ENCODE measurements around the gene LTBP3. TPM values are rescaled to one million over a fixed set of nuclear protein-coding genes. Genes with fewer than 3 reads are reported as not detected.

LTBP3 gene
- total and polyA plus RNA-seq, 9 of the 15 experiments (the other 6 are each of a cell fraction or from before 2014, with no cell fraction given) = 0.06 to 20.5 (median 4.8) TPM

GRCh38 chr11:65501472-65502273, 56.5 kb downstream of the LTBP3 start (continued):
- TF ChIP-seq DEAF1 (CRISPR knock-in tag; IDR thresholded peaks at IDR 0.05) (peak; percentile 7; the same call in 1 of the 2 replicates), GABPB2 (CRISPR knock-in tag; conservative IDR thresholded peaks at IDR 0.05) (peak; percentile 61), ZNF780A (CRISPR knock-in tag; IDR thresholded peaks at IDR 0.05) (no peak), BRF1 (IDR thresholded peaks at IDR 0.05; ENCODE audit: borderline replicate concordance, extremely low read depth, insufficient read length) (no peak), CHCHD3 (CRISPR knock-in tag; IDR thresholded peaks at IDR 0.05) (peak; percentile 52), POLR2B (IDR thresholded peaks at IDR 0.05; ENCODE audit: low read depth, partially characterized antibody) (peak; percentile 90), HNRNPL (IDR thresholded peaks at IDR 0.05; ENCODE audit: low read depth, low read length) (peak; percentile 88), ZBTB8A (IDR thresholded peaks at IDR 0.05; ENCODE audit: partially characterized antibody) (no peak), ZBTB43 (CRISPR knock-in tag; IDR thresholded peaks at IDR 0.05) (0 out of 2 replicates have a peak, but pooled peaks have one; percentile 11), ZBTB26 (CRISPR knock-in tag; IDR thresholded peaks at IDR 0.05) (0 out of 2 replicates have a peak, but pooled peaks have one; percentile 7), ZNF239 (CRISPR knock-in tag; IDR thresholded peaks at IDR 0.05) (peak; percentile 32; the same call in 1 of the 2 replicates), ZNF232 (CRISPR knock-in tag; IDR thresholded peaks at IDR 0.05) (0 out of 2 replicates have a peak, but pooled peaks have one; percentile 34), SUPT5H (IDR thresholded peaks at IDR 0.05) (peak; percentile 43), ZMIZ1 (IDR thresholded peaks at IDR 0.05; ENCODE audit: low read depth in 2 of 2, low read length in 2 of 2) (0 out of 4 replicates have a peak, but pooled peaks of 1 of the 2 experiments have one; percentile 71), MXI1 (IDR thresholded peaks at IDR 0.05; ENCODE audit: low read depth, low read length) (peak; percentile 39; the same call in 1 of the 2 replicates), ZNF445 (CRISPR knock-in tag; IDR thresholded peaks at IDR 0.05; ENCODE audit: low read depth) (peak; percentile 11; the same call in 1 of the 2 replicates), RHOXF2B (CRISPR knock-in tag; conservative IDR thresholded peaks at IDR 0.05) (0 out of 2 replicates have a peak, but pooled peaks have one; percentile 16), ZNF551 (CRISPR knock-in tag; IDR thresholded peaks at IDR 0.05) (peak; percentile 79), ZBTB17 (CRISPR knock-in tag; IDR thresholded peaks at IDR 0.05) (peak; percentile 47; the same call in 1 of the 2 replicates), ZNF224 (CRISPR knock-in tag; IDR thresholded peaks at IDR 0.05) (0 out of 2 replicates have a peak, but pooled peaks have one; percentile 21)
